Retinal pigment epithelial cell (primary cell): Measurements from ENCODE around the gene TBL3.
A peak's percentile ranks its signal among the peaks of the same experiment; 100 is the strongest.

Experiments
- DNase-seq: peaks from one replicate; pipeline ENCODE4 v3.0.0-alpha.2; 2010; ENCODE audit warnings: low read depth
- H3K4me3 ChIP-seq: 2 replicates; pipeline ENCODE4 v1.5.1; 2011; ENCODE audit warnings: mild to moderate bottlenecking, low read length, control low read depth, moderate library complexity
- CTCF ChIP-seq: conservative IDR thresholded peaks from 2 replicates; pipeline ENCODE4 v1.5.1; 2011; ENCODE audit warnings: low read depth, low read length, control low read depth, inconsistent platforms

TBL3 gene

GRCh38 chr16:1968146-1968953 lies 3.5 kb upstream of the TBL3 start:
- DNase-seq, result no peak
- no peak for TF ChIP-seq CTCF
- no peak overlapping the region for H3K4me3 ChIP-seq

DNA sequence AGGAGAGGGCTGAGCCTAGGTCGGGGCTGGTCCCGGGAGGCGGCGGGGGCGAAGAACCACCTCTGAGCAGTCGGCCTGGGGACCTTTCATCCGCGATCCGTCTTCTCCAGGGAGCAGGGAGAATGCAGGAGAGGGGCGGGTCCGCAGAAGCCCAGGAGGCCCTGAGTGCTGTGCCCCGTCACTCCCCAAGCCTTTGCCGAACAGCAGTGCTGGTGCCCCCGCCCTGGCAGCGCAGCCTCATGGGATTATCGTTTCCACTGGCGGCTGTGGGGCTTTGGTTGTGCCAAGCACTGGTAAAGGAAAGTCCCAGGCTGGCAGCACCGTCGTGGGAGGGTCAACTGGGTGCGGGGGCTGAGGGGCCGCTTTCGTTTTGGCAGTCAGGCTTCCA lies 631 bp downstream of the TBL3 start:
- H3K4me3 ChIP-seq, result peak overlapping the region; percentile 79
- no peak for TF ChIP-seq CTCF
- DNase-seq, result no peak

DNA sequence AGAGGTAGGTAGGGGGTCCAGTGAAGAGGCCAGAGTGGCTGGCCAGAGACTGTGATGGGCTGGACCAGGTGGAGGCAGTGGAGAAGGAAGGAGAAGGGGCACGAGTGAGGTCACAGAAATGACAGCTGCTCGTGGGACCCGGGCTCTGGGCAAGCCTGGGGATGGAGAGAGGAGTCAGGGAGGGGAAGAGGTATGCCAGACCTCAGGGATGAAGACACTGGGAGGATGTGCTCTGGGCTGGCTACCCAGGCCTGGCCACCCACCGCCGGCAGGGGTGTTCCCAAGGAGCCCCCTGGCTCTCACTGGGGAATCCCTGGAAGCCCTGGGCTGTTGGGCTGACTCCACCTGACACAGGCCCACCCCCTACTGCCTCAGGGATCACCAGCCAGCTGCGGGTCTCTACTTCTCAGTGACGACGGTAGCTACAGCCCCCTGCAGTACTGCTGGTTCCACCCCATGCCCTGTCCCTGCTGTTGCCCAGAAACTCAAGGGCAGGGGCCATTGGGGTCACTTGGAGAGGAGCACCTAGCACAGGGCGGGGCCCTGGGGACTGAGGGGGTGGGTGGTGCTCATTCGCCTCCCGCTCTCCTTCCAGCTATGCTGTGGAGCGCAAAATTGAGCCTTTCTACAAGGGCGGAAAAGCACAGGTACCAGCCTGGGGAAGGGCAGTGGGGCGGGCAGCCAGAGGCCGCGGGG lies 1.8 kb downstream of the TBL3 start:
- no peak for TF ChIP-seq CTCF
- H3K4me3 ChIP-seq, result no peak overlapping the region
- no peak for DNase-seq

- no peak for TF ChIP-seq CTCF
- no peak overlapping the region for H3K4me3 ChIP-seq
- DNase-seq, result no peak
These were observed 2.6 kb downstream of the TBL3 start for GRCh38 chr16:1974157-1975070.

GRCh38 chr16:1975432-1976215 lies 3.8 kb downstream of the TBL3 start:
- no peak for TF ChIP-seq CTCF
- no peak for DNase-seq
- H3K4me3 ChIP-seq, result no peak overlapping the region

GRCh38 chr16:1976216-1976520 lies 4.3 kb downstream of the TBL3 start:
- TF ChIP-seq CTCF, result no peak
- no peak overlapping the region for H3K4me3 ChIP-seq
- DNase-seq, result no peak
